Measurements from ENCODE around the gene PRIM1. TPM values are rescaled to one million over a fixed set of nuclear protein-coding genes. Genes with fewer than 3 reads are reported as not detected.
A peak's percentile ranks its signal among the peaks of the same experiment; 100 is the strongest.

Gene PRIM1
- total RNA-seq, 1 experiment from 2014 or later, result 50.7 TPM

DNA sequence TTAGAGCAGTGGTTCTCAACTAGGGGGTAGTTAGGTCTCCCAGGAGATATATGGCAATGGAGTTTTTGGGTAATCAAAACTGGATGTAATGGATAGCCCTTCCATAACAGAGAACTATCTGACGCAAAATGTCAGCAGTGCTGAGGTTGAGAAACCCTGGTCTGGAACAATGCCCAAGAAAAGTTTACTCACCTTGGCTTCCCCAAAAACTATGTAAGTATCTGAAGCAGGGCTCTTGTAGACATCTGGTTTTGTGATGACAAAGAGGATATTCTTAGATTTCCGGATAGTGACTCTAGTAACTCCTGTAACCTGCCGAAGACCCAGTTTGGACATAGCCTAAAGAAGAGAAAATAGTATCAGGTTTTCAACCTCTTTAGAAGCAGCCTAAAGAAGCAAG lies 38.8 kb downstream of the PRIM1 start:
- peaks cover 53 to 61% (median 57%) of the 10 kb centered on the region in 3 experiments; a peak in 6 of 7 replicates for H3K36me3 Mint-ChIP-seq (ENCODE audit: insufficient read depth in 1 of 3, low read depth in 3 of 3)
- no peak overlapping the region for H3K4me3 Mint-ChIP-seq
- TF ChIP-seq, protein P1, sequence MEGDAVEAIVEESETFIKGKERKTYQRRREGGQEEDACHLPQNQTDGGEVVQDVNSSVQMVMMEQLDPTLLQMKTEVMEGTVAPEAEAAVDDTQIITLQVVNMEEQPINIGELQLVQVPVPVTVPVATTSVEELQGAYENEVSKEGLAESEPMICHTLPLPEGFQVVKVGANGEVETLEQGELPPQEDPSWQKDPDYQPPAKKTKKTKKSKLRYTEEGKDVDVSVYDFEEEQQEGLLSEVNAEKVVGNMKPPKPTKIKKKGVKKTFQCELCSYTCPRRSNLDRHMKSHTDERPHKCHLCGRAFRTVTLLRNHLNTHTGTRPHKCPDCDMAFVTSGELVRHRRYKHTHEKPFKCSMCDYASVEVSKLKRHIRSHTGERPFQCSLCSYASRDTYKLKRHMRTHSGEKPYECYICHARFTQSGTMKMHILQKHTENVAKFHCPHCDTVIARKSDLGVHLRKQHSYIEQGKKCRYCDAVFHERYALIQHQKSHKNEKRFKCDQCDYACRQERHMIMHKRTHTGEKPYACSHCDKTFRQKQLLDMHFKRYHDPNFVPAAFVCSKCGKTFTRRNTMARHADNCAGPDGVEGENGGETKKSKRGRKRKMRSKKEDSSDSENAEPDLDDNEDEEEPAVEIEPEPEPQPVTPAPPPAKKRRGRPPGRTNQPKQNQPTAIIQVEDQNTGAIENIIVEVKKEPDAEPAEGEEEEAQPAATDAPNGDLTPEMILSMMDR (conservative IDR thresholded peaks at IDR 0.05), result no peak

More for the DNA sequence above, 38.8 kb downstream of the PRIM1 start:
- Histone ChIP-seq H2BK12ac (ENCODE audit: insufficient read length, low read depth, low read length) (no peak overlapping the region), H4K8ac (replicated peaks; ENCODE audit: insufficient read length, low read depth, low read length) (no peak overlapping the region), H4K20me1 (ENCODE audit: control insufficient read depth, insufficient read depth, insufficient read length) (no peaks in the 10 kb centered on the region), H3K56ac (ENCODE audit: insufficient read length, low read depth, low read length) (no peak overlapping the region), H2AK5ac (ENCODE audit: insufficient read length, low read length) (no peak overlapping the region), H3K79me1 (ENCODE audit: insufficient read depth, low read depth, low read length, poor library complexity, severe bottlenecking) (no peaks in the 10 kb centered on the region), H3K14ac (ENCODE audit: insufficient read depth, low read length) (no peak overlapping the region), H4K5ac (ENCODE audit: insufficient read length, low read depth, low read length) (no peak overlapping the region), H3K4me2 (ENCODE audit: insufficient read depth, insufficient read length, low read length) (no peak overlapping the region), H3K23me2 (ENCODE audit: insufficient read length, low read depth, low read length, poor library complexity, severe bottlenecking) (no peaks in the 10 kb centered on the region), H3T11ph (ENCODE audit: low read length) (no peak overlapping the region), H3K23ac (ENCODE audit: insufficient read length, low read depth, low read length) (no peak overlapping the region), H3K27ac (ENCODE audit: insufficient read length, low read depth, low read length) (no peak overlapping the region), H2BK120ac (ENCODE audit: low read depth, low read length, poor library complexity, severe bottlenecking) (no peak overlapping the region), H3K4me1 (ENCODE audit: insufficient read depth, low read length) (no peaks in the 10 kb centered on the region), H4K91ac (ENCODE audit: insufficient read length, low read depth, low read length) (no peak overlapping the region), H3K18ac (ENCODE audit: insufficient read length, low read depth, low read length) (no peak overlapping the region), H3K79me2 (ENCODE audit: insufficient read depth, low read length) (no peaks in the 10 kb centered on the region), H3K27me3 (ENCODE audit: insufficient read depth, low read length) (no peaks in the 10 kb centered on the region), H2BK20ac (ENCODE audit: low read depth, low read length, poor library complexity, severe bottlenecking) (no peak overlapping the region), H3K9ac (ENCODE audit: extremely low read depth, insufficient read length, low read length) (no peak overlapping the region), H3K4ac (ENCODE audit: low read depth, low read length) (no peak overlapping the region), H2BK15ac (ENCODE audit: low read depth, low read length) (no peak overlapping the region), H2AFZ (ENCODE audit: low read length) (no peak overlapping the region), H2BK5ac (ENCODE audit: insufficient read length, low read length) (no peak overlapping the region), H3K9me3 (ENCODE audit: control insufficient read depth, low read depth, low read length) (no peaks in the 10 kb centered on the region)
- Mint-ChIP-seq H3K27ac (peak overlapping the region in 1 of 3 experiments; percentile 14; a peak in 2 of 7 replicates), H3K4me1 (peaks cover 16 to 17% of the 10 kb centered on the region in 2 experiments), H3K9me3 (no peaks in the 10 kb centered on the region), H3K27me3 (ENCODE audit: low read depth) (no peaks in the 10 kb centered on the region)
- WGBS (ENCODE audit: extremely low coverage, insufficient read length, low lambda C conversion rate), result no CpG with 5 or more reads among the region's 3 CpGs
- no peak for DNase-seq
